ENCODE results near the gene P2RX2.

Gene P2RX2

DNA sequence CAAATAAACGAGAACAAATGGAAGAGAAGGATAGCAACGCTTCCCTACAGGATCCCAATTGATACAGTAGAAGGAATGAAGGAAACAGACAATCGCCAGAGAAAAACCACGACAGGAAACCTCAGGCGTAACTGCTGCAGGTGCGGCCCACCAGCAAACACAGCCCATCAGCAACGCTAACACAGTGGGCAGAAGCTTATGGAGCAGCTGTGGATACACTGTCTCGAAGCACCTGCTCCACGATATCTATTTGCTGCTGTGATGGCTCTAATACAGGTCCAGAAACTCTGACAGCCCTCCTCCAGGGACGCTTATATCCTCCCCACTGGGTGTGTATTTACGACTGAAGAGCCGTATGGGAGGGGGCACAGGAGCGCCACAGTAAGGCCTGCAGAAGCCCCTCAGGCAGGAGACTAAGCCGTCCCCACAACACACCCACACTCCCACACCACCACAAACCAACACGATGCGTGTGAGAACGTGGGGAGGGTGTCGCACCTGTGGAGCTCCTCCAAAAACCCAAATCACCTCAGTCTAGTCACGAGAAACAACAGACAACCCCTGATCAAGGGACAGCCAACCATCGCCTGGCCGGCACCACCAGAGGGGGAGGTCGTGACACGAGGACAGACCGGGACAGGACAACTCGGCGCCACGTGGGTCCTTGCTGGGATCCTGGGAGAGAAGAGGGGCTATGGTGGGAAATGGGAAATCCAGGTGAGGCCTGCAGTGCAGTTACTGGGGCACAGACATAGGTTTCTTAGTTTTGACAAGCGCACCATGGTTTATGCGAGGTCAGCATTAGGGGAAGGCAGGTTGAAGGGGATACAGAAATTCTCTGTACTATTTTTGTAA lies 44.6 kb downstream of the P2RX2 start:
- no peak for DNase-seq (ENCODE audit: low read depth in 2 of 2)

GRCh38 chr12:132664206-132665148 lies 45.9 kb downstream of the P2RX2 start:
- DNase-seq (ENCODE audit: low read depth in 2 of 2), result no peak

DNA sequence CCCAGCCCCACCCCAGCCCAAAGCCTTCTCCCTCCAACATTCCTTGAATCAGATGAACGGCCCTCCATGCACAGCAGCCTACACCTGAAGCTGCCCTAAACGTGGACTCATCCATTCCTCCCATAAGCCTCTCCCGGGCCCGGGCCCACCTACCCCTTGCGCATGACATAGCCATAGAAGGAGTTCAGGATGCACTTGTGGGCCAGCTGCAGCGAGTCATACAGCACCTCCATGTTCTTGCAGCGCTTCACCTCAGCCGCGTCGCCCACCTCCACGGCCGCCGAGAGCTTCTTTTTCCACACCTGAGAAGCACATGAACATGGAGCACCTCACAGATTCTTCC lies 46.5 kb downstream of the P2RX2 start:
- no peak for DNase-seq (ENCODE audit: low read depth in 2 of 2)

DNA sequence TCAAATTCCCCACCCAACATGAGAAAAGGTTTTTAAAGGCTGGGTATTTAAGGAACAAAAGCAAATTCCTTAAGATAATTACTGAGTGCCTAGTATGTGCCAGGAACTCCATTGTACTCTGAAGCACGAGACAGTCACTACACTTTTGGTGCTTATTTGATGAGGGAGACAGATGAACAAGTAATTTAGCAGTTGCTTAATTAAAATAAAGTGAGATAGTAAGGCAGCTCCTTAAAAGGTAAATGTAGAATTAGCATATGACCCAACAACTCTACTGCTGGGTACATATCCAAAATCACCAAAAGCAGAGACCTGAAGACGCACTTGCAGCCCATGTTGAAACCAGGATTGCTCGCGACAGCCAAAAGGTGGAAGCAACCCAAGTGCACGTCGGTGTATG lies 47.2 kb downstream of the P2RX2 start:
- DNase-seq (ENCODE audit: low read depth in 2 of 2), result no peak

- DNase-seq (ENCODE audit: low read depth in 2 of 2), result no peak
Observed at GRCh38 chr12:132668191-132669088, 49.9 kb downstream of the P2RX2 start.

- DNase-seq (ENCODE audit: low read depth in 2 of 2), result no peak
Observed at GRCh38 chr12:132669166-132669879, 50.7 kb downstream of the P2RX2 start.
